ENCODE data around the gene SMAD3. TPM values are rescaled to one million over a fixed set of nuclear protein-coding genes. Genes with fewer than 3 reads are reported as not detected.

SMAD3 gene
- total and polyA plus RNA-seq, 2 of the 8 experiments (the other 6 are each of a cell fraction or from before 2014, with no cell fraction given) = 10.1 to 12.4 TPM

- no peak for TF ChIP-seq SIN3A (conservative IDR thresholded peaks at IDR 0.05 in 1 of 2, IDR thresholded peaks at IDR 0.05 in 1 of 2; ENCODE audit: low read depth in 1 of 2, low read length in 2 of 2)
These were observed 101.0 kb downstream of the SMAD3 start (continued) for GRCh38 chr15:67166280-67167009.

All from H1 (cell line).